ENCODE measurements around the gene GPRIN2.

GPRIN2 gene

GRCh38 chr10:46543466-46544377 is 12.7 kb downstream of the GPRIN2 start:
- Histone ChIP-seq H3K4me3 (no peak overlapping the region), H3K27ac (no peak overlapping the region)
- no peak for TF ChIP-seq CTCF (IDR thresholded peaks at IDR 0.05)
- DNase-seq (ENCODE audit: low spot score), result no peak

DNA sequence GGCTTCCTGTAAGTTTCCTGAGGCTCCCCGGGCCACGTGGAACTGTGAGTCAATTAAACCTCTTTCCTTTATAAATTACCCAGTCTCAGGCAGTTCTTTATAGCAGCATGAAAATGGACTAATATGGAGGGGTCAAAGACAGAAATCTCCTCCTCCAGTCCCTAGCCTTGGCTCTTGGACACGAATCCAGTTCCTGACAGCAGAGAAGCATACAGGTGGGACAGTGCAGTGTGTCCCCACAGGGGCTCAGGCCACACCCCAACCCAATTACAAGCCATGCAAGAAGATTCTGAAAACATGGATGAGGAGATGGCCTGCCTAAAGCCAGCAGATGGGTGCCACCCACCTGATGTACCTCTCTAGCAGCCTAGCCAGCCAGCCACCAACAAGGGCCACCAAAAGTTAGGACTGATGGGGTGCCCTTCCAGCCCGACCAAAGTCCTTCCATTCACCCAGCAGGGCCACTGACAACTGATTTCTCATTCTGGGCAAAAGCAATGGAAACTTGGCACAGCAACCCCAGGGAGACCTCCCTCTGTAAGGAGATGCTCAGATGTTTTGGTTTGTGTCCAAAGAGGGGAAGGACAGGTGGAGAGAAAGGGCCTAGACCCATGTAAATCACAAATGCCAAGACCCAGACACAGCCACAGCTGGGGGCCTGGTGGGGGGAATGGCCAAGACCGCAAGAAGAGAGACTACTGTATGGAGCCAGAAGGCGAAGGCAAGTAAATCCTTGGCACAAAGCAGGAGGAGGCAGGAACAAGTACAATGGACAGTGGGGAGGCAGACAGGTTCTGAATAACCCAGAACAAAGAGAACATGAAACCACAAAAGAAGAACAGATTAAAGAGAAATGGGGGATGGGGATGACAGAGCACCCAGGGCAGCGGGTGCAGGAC is 13.6 kb downstream of the GPRIN2 start:
- H3K4me3 ChIP-seq, result no peak overlapping the region
- no peak for TF ChIP-seq CTCF (IDR thresholded peaks at IDR 0.05)
- no peak overlapping the region for H3K27ac ChIP-seq
- DNase-seq (ENCODE audit: low spot score), result no peak

- Histone ChIP-seq H3K4me3 (no peak overlapping the region), H3K27ac (no peak overlapping the region)
- no peak for TF ChIP-seq CTCF (IDR thresholded peaks at IDR 0.05)
- DNase-seq (ENCODE audit: low spot score), result no peak
Measured at GRCh38 chr10:46541735-46542566, 14.5 kb downstream of the GPRIN2 start.

GRCh38 chr10:46541017-46541661 is 15.3 kb downstream of the GPRIN2 start:
- DNase-seq (ENCODE audit: low spot score), result no peak
- no peak for TF ChIP-seq CTCF (IDR thresholded peaks at IDR 0.05)
- Histone ChIP-seq H3K27ac (no peak overlapping the region), H3K4me3 (peak overlapping the region; percentile 61)

DNA sequence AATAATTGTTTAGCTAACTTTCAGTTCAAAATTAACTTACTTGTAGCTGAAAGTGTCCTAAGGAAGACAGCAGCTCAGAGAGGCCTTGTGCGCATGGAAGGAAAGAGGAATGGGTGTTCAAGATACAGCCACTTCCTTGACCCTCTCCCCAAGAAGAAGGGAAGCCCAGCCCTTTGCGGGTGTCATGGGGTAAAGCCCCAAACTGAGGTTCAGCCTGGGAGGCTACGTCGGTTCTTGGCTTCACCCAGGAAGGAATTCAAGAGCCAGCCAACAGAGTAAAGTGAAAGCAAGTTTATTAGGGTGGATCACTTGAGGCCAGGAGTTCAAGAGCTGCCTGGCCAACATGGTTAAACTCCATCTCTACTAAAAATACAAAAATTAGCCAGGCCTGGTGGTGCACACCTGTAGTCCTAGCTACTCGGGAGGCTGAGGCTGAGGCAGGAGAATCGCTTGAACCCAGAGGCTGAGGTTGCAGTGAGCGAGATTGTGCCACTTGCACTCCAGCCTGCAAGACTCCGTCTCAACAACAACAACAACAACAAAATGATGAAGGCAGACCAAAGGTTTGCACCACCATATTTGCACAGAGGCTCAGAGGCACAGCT is 15.9 kb downstream of the GPRIN2 start:
- H3K4me3 ChIP-seq, result peak overlapping the region; percentile 61
- no peak for DNase-seq (ENCODE audit: low spot score)
- no peak for TF ChIP-seq CTCF (IDR thresholded peaks at IDR 0.05)
- peak overlapping the region in 1 of 2 donors; percentile 43 for H3K27ac ChIP-seq

Measured in coronary artery (tissue), 2 donors.